Thyroid gland (tissue), 4 donors: Measurements from ENCODE around the gene SNX9.

Experiments
- POLR2A ChIP-seq, 2 donors: fragments of 450-650 bp; IDR thresholded peaks; one replicate each; pipeline ENCODE4 v1.6.1; 2017; ENCODE audit warnings: antibody characterized with exemption in 2 of 2, mild to moderate bottlenecking in 2 of 2, moderate library complexity in 1 of 2
- TF ChIP-seq, protein P1 (sequence below), 6 experiments: fragments of 200-600 bp in 3 of 6; fragments of 450-650 bp in 3 of 6; sonication (generic) in 3 of 6; IDR thresholded peaks; one replicate each; pipeline ENCODE4 v1.5.1; 2016 to 2019; ENCODE audit warnings: antibody characterized with exemption in 6 of 6, mild to moderate bottlenecking in 2 of 6, inconsistent platforms in 1 of 6, moderate library complexity in 1 of 6

DNA sequence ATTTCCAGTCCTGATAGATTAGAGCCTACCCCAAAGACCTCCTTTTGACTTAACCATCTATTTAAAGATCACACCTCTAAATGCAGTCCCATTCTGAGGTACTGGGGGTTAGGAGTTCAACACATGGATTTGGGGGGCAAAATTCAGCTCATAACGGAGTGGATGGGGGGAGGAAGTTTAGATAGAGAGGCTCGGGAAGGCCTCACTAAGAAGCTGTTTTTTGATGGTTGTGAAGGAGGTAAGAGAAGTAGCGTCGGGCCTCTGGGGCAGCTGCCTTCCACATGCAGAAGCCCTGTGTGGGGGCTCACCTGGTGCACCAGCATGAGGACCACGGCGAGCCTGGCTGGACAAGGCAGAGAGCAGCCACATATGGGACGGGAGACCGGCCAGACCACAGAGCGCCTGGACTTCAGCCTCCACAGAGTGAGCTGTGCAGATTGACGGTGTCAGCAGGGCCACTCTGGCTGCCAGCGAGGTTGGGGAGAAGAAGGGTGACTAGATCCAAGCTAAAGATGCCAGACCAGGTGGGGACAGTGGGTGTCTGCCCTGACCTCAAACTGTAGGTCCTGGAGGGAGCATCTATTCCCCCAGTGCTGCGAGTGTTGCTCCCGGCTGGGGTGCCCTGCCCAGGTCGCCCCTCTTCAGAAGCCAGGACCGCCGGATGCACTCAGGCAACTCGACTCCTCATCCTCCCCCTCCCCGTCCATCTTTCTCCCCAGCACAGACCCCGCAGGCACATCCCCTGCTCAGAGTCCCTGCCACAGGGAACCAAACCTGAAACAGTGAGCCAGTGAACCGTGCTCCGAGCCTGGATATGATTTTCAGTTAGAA, 153.5 kb downstream of the SNX9 start:
- no peak for TF ChIP-seq POLR2A (IDR thresholded peaks at IDR 0.05)
- TF ChIP-seq, protein P1, sequence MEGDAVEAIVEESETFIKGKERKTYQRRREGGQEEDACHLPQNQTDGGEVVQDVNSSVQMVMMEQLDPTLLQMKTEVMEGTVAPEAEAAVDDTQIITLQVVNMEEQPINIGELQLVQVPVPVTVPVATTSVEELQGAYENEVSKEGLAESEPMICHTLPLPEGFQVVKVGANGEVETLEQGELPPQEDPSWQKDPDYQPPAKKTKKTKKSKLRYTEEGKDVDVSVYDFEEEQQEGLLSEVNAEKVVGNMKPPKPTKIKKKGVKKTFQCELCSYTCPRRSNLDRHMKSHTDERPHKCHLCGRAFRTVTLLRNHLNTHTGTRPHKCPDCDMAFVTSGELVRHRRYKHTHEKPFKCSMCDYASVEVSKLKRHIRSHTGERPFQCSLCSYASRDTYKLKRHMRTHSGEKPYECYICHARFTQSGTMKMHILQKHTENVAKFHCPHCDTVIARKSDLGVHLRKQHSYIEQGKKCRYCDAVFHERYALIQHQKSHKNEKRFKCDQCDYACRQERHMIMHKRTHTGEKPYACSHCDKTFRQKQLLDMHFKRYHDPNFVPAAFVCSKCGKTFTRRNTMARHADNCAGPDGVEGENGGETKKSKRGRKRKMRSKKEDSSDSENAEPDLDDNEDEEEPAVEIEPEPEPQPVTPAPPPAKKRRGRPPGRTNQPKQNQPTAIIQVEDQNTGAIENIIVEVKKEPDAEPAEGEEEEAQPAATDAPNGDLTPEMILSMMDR (IDR thresholded peaks at IDR 0.05): no peak
